Activated naive CD4-positive, alpha-beta T cell treated with anti-CD3 and anti-CD28 coated beads, Interleukin-2, amount 50 U/mL, for 24 hours (primary cell): Measurements from ENCODE around the gene CCDC171.

ENCODE experiments used
- H3K27ac Mint-ChIP-seq: one replicate; pipeline ENCODE4 v1.8.0; 2021; ENCODE audit warnings: mild to moderate bottlenecking, mixed read lengths
- H3K27me3 Mint-ChIP-seq: one replicate; pipeline ENCODE4 v1.8.0; 2021; ENCODE audit warnings: mixed read lengths
- H3K36me3 Mint-ChIP-seq: one replicate; pipeline ENCODE4 v1.8.0; 2021; ENCODE audit warnings: mixed read lengths
- H3K4me1 Mint-ChIP-seq: one replicate; pipeline ENCODE4 v1.8.0; 2021; ENCODE audit warnings: mixed read lengths
- H3K4me3 Mint-ChIP-seq: one replicate; pipeline ENCODE4 v1.8.0; 2021; ENCODE audit warnings: mild to moderate bottlenecking, mixed read lengths
- H3K9me3 Mint-ChIP-seq: one replicate; pipeline ENCODE4 v1.8.0; 2021; ENCODE audit warnings: mixed read lengths

CCDC171 gene

DNA sequence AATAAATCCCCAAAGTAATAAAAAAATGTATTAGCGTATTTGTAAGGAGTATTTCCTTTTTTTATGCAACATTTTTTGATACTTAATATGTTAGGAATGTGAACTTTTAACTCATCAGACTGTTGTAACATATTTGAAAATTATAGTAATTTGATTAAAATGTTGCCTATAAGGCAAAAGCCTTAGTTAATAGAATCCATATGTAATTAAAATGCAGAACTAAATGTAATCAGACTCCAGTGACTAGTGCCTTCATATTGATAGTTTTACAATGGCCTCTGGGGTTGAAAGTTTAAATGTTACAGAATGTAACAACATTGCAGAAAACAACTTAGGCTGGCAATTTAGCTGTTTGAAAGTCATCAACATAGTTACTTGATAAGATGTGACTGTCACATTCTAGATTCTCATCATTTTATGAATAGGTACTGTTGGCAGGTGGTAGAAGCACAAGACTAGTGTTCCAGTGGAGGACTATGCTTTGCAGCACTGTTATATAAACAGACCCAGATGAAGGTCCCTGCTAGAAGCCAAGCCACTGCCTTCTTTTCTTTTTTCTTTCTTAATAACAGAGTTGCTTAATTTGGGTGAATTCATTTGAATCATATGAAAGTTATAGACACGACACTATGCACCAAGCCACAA lies 382.9 kb downstream of the CCDC171 start:
- no peaks in the 10 kb centered on the region for H3K27me3 Mint-ChIP-seq
- H3K4me3 Mint-ChIP-seq: no peak overlapping the region
- peaks cover 4% of the 10 kb centered on the region for H3K9me3 Mint-ChIP-seq
- H3K4me1 Mint-ChIP-seq: no peaks in the 10 kb centered on the region
- no peak overlapping the region for H3K27ac Mint-ChIP-seq
- no peaks in the 10 kb centered on the region for H3K36me3 Mint-ChIP-seq

DNA sequence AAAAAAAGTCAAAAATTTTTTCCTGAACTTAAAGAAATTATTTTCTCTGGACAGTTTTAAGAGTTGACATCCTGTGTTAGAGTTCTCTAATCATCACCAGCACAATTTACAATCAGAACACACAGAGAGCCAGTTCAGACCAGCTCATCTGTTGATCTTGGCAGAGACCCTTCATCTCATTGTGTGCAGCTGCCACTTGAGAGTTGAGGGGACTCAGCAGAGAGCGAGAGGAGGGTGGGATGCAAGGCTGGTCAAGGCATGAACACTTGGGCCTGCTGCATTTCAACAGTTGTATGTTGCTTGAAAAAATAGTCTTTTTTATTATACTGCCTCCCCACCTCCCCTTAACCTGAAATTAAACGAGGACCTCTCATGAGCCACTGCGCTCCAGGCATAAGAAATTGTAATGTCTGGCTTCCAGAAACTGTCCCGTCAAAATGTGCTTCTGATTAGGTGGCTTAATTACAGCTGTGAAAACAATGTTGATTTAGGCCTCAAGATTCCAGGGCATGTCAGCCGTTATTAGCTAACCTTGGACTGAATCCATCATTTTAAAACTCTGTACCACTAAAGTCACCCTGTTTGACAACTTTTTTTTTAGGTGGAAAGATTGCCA lies 383.6 kb downstream of the CCDC171 start:
- peaks cover 4% of the 10 kb centered on the region for H3K9me3 Mint-ChIP-seq
- no peak overlapping the region for H3K4me3 Mint-ChIP-seq
- H3K27me3 Mint-ChIP-seq: no peaks in the 10 kb centered on the region
- no peak overlapping the region for H3K27ac Mint-ChIP-seq
- no peaks in the 10 kb centered on the region for H3K4me1 Mint-ChIP-seq
- no peaks in the 10 kb centered on the region for H3K36me3 Mint-ChIP-seq

DNA sequence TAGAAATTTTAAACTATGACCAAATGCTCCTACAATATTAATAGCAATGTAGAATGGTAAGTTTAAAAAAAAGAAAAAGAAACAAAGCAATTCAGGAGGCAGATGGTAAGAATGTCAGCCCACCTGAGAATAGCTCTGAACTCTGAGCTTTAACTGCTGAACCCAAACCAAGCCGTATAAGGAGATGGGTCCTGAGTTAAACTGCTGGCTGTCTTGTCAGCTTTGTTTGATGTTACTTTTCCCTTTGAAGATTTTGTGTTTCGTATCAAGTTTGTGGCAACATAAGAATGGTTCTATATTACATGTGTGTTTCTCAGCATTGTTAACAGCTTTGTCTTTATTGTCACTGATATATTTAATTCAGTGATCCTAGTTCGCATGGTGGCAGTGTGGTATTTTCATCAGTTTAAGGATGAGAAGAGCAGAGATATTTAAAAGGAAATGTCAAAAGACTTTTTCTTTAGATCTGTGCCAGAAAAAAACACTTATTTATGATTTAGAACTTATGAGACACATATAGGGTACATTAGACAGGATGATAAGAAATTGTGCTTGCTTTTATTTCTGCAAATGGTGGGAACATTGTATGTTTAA lies 390.1 kb downstream of the CCDC171 start:
- no peaks in the 10 kb centered on the region for H3K4me1 Mint-ChIP-seq
- H3K36me3 Mint-ChIP-seq: no peaks in the 10 kb centered on the region
- no peaks in the 10 kb centered on the region for H3K27me3 Mint-ChIP-seq
- H3K27ac Mint-ChIP-seq: no peak overlapping the region
- H3K4me3 Mint-ChIP-seq: no peak overlapping the region
- H3K9me3 Mint-ChIP-seq: peaks cover 10% of the 10 kb centered on the region

DNA sequence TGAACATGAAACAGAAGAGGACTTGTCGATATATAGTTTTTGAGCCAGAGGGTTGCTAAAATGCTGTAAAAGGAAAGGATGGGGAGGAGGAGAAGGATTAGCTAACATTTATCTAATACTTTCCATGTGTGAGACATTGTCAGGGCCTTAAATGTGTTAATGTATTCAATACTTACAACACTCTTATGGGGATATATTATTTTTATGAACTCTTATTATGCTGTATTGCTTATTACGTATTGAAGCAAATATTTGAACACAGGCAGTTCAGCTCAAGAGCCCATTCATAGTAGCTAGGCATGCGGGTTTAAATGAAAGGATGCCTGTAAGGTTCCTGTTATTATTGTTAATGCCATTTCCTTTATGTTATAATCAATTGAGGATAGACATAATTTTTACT lies 391.5 kb downstream of the CCDC171 start:
- Mint-ChIP-seq H3K9me3 (peaks cover 10% of the 10 kb centered on the region), H3K4me3 (no peak overlapping the region), H3K27ac (no peak overlapping the region), H3K36me3 (no peaks in the 10 kb centered on the region), H3K27me3 (no peaks in the 10 kb centered on the region), H3K4me1 (no peaks in the 10 kb centered on the region)

DNA sequence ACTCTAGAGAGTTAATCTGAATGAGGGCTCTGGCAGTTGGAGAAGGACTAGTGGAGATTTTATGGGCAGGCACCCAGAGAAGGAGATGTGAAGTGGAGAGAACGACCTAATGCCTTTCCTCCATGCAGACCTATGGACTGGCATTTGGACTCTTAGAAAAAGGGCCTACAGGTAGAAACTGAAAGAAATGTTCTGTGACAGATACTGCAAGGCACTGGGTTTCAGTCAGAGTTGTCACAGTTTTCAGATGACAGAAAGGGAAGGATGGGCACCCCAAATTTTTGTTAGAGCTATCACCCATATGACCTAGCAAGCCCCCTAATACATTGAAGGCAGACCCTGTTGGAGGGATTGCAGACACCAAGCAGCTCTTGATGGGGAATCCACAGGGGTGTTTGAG lies 406.8 kb downstream of the CCDC171 start:
- no peak overlapping the region for H3K4me3 Mint-ChIP-seq
- no peaks in the 10 kb centered on the region for H3K36me3 Mint-ChIP-seq
- peaks cover 6% of the 10 kb centered on the region for H3K9me3 Mint-ChIP-seq
- H3K27ac Mint-ChIP-seq: no peak overlapping the region
- H3K27me3 Mint-ChIP-seq: no peaks in the 10 kb centered on the region
- H3K4me1 Mint-ChIP-seq: no peaks in the 10 kb centered on the region

DNA sequence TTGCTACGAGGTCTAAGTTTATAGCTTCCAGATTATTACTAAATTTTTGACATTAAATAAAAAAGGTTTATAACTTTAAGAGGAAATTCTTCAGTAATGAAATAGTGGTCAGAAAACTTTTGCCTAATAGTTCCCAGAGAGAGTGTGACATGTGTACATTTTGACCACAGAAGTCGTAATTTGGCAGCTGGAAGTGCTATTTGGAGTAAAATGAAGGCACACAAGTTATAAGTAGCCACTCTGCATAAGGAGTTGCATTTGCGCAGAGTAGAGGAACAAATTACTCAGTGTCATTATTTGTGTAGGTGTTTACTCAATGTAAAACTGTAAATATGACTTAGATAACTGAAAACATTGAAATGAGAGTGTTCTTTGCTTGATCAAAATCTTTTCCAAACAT lies 408.4 kb downstream of the CCDC171 start:
- Mint-ChIP-seq H3K27ac (no peak overlapping the region), H3K4me1 (no peaks in the 10 kb centered on the region), H3K27me3 (no peaks in the 10 kb centered on the region), H3K36me3 (no peaks in the 10 kb centered on the region), H3K4me3 (no peak overlapping the region), H3K9me3 (no peaks in the 10 kb centered on the region)

DNA sequence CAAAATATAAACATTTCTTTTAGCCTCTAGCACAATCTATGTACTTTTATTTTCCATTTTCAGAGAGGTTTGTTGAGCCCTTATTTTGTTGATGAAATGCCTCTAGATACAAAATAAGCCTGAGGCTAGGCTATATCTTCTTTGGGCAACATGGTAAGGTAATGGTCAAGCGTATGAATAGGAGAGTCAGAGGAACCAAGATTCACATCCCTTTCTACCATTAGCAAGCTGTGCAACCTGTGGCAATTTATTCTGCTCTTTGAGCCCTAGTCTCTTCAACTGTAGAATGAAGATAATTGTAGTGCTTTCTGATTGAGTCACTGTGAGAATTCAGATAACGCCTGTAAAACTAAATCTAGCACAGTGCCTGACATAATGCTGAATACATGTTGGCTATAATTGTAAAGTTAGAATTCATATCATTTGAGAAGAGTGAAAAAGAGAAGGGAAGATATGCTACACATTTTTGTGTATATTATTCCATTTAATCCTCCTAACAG lies 412.5 kb downstream of the CCDC171 start:
- no peaks in the 10 kb centered on the region for H3K27me3 Mint-ChIP-seq
- H3K36me3 Mint-ChIP-seq: no peaks in the 10 kb centered on the region
- no peaks in the 10 kb centered on the region for H3K4me1 Mint-ChIP-seq
- H3K27ac Mint-ChIP-seq: no peak overlapping the region
- no peaks in the 10 kb centered on the region for H3K9me3 Mint-ChIP-seq
- no peak overlapping the region for H3K4me3 Mint-ChIP-seq

GRCh38 chr9:15966471-15966870 lies 413.6 kb downstream of the CCDC171 start:
- Mint-ChIP-seq H3K27ac (no peak overlapping the region), H3K36me3 (no peaks in the 10 kb centered on the region), H3K9me3 (no peaks in the 10 kb centered on the region), H3K4me3 (no peak overlapping the region), H3K4me1 (no peaks in the 10 kb centered on the region), H3K27me3 (no peaks in the 10 kb centered on the region)

DNA sequence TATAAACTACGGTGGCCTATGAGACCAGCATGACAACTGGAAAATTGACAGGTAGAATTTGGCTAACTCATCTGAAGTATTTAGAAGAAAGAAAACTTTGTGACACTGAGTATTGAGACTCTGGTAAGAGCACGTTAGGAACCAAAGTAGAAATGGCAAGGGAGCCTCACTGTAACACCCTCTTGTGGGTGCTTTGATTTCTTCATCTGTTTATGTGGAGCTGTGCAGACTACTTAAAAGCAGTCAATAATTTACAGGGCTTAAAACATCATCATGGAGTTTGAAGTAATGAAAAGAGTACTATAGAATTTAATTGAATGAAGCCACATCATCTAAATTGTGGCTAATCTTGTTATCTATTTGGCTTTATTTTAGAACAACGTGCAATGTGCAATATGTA lies 414.2 kb downstream of the CCDC171 start:
- H3K4me3 Mint-ChIP-seq: no peak overlapping the region
- H3K27ac Mint-ChIP-seq: no peak overlapping the region
- H3K9me3 Mint-ChIP-seq: no peaks in the 10 kb centered on the region
- no peaks in the 10 kb centered on the region for H3K36me3 Mint-ChIP-seq
- H3K27me3 Mint-ChIP-seq: no peaks in the 10 kb centered on the region
- H3K4me1 Mint-ChIP-seq: no peaks in the 10 kb centered on the region

GRCh38 chr9:15972760-15973159 lies 419.9 kb downstream of the CCDC171 start:
- Mint-ChIP-seq H3K4me3 (no peak overlapping the region), H3K36me3 (no peaks in the 10 kb centered on the region), H3K27me3 (no peaks in the 10 kb centered on the region), H3K27ac (no peak overlapping the region), H3K4me1 (no peaks in the 10 kb centered on the region), H3K9me3 (no peaks in the 10 kb centered on the region)

DNA sequence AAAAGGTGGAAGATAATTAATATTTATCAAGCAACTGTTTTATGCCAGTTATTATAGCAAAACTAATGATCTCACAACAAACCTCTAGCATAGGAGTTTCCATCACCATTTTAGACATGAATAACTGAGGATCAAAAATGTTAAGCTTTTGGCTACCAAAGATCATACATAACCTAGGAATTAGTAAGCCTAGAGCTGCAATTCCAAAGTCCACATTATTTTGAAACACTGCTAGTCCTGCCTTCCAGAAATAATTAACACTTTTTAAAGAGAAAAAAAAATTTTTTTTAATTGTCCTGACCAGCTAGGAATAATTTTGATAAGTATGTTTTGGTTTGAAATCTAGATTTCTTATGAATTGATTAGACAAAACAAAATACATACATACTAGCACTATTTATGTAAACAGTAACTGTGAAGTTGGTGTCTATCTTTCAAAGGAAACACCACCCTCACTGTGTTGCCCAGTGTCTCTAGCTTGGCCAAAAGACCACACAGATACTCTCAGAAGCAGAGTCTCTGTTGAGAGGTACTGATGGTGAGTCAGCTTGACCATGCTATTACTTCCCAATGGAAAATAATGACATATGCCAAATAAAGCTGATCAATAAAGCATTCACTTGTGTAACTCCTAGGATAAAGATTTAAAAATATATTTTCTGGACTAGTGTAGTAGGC lies 422.4 kb downstream of the CCDC171 start:
- Mint-ChIP-seq H3K27me3 (no peaks in the 10 kb centered on the region), H3K36me3 (no peaks in the 10 kb centered on the region), H3K27ac (no peak overlapping the region), H3K4me3 (no peak overlapping the region), H3K9me3 (no peaks in the 10 kb centered on the region), H3K4me1 (no peaks in the 10 kb centered on the region)

DNA sequence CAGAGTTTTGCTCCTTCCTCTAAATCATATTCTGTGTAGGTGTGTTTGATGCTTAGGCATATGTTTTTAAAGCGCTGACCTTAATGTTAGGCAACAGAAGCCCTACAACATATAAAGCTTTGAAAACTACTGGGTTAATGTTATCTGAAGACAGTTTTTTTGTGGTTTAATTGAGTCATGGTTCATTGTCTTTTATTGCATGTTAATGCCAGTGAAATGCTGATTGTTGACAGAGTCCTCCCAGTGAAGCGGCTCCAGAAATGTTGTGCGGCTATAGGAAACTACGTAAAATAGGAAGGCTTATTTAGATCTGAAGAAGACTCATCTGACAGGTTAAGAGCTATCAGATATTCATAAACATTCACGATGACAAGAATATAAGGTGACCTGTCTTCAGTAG lies 424.6 kb downstream of the CCDC171 start:
- no peak overlapping the region for H3K27ac Mint-ChIP-seq
- H3K4me3 Mint-ChIP-seq: no peak overlapping the region
- no peaks in the 10 kb centered on the region for H3K4me1 Mint-ChIP-seq
- H3K9me3 Mint-ChIP-seq: no peaks in the 10 kb centered on the region
- H3K27me3 Mint-ChIP-seq: no peaks in the 10 kb centered on the region
- H3K36me3 Mint-ChIP-seq: no peaks in the 10 kb centered on the region

GRCh38 chr9:15982182-15982581 lies 429.3 kb downstream of the CCDC171 start:
- Mint-ChIP-seq H3K27ac (no peak overlapping the region), H3K36me3 (no peaks in the 10 kb centered on the region), H3K4me1 (no peaks in the 10 kb centered on the region), H3K4me3 (no peak overlapping the region), H3K27me3 (no peaks in the 10 kb centered on the region), H3K9me3 (no peaks in the 10 kb centered on the region)

GRCh38 chr9:15999422-16000339 lies 446.8 kb downstream of the CCDC171 start:
- Mint-ChIP-seq H3K27me3 (no peaks in the 10 kb centered on the region), H3K36me3 (peaks cover 2% of the 10 kb centered on the region), H3K27ac (no peak overlapping the region), H3K4me1 (no peaks in the 10 kb centered on the region), H3K9me3 (peaks cover 4% of the 10 kb centered on the region), H3K4me3 (no peak overlapping the region)

DNA sequence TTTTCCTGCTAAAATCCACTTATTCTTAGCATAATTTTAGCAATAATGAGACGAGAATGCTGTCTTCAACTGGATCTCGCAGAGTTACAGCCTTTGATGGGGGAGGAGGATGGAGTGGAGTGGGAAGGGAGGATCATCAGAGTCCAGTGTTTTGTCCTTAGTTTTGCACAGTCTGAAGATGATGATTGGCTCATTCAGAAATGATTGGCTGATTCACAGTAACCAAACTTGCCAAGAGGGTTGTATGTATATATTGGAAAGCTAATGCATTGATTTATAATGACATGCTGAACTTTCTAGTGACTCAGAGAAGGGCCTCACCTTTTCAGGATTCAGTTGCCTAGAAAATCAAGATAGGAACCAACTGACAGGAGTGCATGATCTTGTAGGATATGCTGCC lies 448.0 kb downstream of the CCDC171 start:
- H3K27ac Mint-ChIP-seq: no peak overlapping the region
- H3K4me3 Mint-ChIP-seq: no peak overlapping the region
- peaks cover 4% of the 10 kb centered on the region for H3K9me3 Mint-ChIP-seq
- no peaks in the 10 kb centered on the region for H3K4me1 Mint-ChIP-seq
- peaks cover 2% of the 10 kb centered on the region for H3K36me3 Mint-ChIP-seq
- H3K27me3 Mint-ChIP-seq: no peaks in the 10 kb centered on the region
